NCI-H748 (cell line): ENCODE measurements around the gene PAX2.

ENCODE experiments used
- DNase-seq: peaks from one replicate; lab custom pipeline; 2025; ENCODE audit not compliant: unreplicated experiment; lab: John Stamatoyannopoulos, UW

PAX2 gene

DNA sequence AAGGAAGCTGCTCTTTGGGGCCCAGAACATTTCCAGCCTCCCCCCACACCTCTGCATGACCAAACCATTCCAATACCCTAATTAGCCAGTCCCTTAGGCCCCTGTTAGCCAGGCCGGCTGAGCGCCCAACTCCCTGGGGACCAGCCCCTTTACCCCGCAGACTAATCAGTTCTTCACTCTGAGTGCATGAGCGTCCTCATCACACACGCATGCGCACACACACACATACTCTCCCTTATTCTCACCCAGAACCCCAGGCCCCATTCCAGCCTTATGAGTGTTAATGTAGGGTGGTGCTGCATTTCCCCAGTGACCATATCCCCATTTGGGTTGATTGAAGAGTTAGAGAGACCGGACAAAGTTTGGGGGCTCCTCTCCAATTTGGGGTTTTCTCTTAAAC is 90.4 kb downstream of the PAX2 start:
- DNase-seq = no peak

DNA sequence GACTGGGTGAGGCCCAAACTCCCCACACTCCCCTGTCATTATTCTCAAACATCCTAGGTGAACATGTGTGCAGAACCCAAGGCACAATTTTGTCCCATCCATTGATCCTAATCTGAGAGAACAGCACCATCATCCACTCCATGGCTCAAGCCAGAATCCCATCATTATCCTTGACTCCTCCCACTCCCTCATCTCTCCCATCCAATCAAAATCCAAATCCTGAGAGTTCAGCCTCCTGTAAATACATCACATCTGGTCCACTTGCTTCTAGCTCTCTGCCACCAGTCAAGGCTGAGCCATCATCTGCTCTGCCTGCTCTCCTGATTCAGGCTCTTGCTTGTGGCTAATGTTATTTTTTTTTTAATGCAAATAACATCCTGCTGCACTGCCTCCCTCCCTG is 91.5 kb downstream of the PAX2 start:
- no peak for DNase-seq

DNA sequence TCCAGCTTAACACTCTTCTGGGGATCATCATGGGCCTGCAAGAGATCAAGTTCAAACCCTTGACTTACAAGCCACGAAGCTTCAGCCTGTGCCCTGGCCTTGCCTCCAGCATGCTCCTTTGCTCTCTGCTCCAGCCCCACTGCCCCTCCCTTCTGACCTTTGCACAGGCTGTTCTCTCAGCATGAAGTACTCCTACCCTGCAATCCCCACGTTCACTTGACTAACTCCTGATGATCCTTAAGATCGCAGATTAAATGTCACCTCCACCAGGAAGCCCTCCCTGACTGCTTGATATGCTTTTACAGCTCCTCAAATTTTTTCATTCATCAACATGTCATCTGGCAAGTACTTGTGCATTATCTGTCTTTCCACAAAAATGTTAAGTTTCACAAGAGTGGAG is 91.9 kb downstream of the PAX2 start:
- DNase-seq = no peak

- DNase-seq = peak; percentile 1
Measured at GRCh38 chr10:100838986-100839385, 93.6 kb downstream of the PAX2 start.

GRCh38 chr10:100841528-100841927 is 96.1 kb downstream of the PAX2 start:
- DNase-seq = no peak

- no peak for DNase-seq
Measured at GRCh38 chr10:100847440-100847839, 102.1 kb downstream of the PAX2 start.

DNA sequence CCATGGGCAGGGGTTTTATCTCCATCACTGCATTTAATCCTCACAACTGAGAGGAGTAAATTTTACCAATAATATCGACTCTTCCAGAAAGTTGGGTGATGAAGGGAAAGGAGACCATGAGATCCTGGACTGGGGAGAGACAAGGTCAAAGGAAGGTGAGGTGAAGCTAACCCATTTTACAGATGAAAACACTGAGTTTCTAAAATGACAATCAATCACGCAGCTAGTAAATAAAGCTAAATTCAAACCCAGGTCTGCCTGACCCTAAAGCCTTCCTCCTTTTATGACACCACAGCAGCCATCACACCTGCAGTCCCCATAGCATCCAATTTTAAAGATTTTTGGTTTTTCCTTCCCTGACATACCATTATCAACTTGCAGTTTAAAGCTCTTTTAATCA is 103.4 kb downstream of the PAX2 start:
- no peak for DNase-seq

GRCh38 chr10:100858261-100858660 is 112.9 kb downstream of the PAX2 start:
- no peak for DNase-seq

DNA sequence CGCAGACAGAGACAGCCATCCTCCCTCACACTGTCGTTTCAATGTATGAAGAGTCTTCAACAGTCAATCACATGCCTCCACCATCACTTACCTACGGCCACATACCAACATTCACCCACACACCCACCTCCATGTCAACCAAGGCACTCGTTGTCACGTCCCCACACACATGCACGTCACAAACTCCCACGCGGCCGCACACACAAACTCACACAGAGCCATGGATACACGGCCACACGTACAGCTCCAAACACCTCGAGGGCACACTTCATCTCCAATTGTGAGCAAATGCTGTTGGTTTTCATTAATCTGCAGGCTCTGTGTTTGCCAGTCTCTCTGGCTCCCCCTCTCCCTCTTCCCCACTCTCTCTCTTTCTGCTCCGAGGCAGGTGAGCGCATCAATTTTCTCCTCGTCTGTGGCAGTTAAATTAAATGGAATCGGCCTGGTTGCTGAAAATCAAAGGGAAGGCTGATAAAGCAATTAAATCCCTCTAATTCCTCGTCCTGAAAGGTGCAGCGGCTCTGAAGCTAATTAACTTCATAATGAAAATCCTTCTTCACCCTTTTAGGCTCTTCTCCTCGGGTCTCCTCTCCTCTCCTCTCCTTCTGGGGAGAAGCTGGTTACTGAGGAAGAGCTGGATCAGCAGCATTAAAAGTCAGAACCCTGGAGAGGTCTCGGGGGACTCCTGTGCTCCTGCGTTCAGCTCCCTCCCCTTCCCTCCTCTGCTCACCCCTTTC is 113.5 kb downstream of the PAX2 start:
- no peak for DNase-seq

DNA sequence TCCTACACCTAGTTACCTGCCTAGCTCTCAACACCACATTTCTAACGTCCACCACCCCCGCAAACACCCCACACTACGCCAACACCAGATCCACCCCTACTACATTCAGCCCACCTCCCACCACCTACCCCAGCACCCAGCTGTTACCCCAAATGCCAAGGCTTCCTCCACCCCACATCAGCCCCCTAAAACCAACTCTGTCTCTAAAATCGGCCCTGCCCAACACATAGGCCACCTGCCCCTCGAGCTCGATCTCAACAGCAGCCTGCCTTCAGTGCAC is 114.0 kb downstream of the PAX2 start:
- no peak for DNase-seq

DNA sequence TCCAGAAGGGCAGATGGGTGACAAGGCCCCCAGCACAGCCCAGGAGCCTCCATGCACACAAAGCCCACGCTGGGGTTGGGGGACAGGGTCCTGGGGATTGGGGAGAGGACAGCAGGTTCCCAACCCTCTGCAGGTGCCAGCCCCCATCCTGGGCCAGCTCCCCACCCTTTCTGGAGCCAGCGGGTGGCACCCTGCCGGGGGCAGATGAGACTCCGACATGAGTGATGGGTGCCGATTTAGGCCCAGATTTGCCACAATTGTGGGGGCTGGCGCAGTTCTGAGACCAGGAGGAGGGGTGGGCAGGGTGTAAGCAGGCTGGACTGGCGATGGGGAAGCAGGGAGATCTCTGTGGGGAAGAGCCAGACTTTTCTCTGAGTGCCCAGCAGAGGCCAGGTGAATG is 118.1 kb downstream of the PAX2 start:
- DNase-seq = no peak

- no peak for DNase-seq
Measured at GRCh38 chr10:100864036-100864885, 118.9 kb downstream of the PAX2 start.

GRCh38 chr10:100864978-100865377 is 119.6 kb downstream of the PAX2 start:
- no peak for DNase-seq

GRCh38 chr10:100866010-100866409 is 120.6 kb downstream of the PAX2 start:
- no peak for DNase-seq

- DNase-seq = peak; percentile 8
Measured at GRCh38 chr10:100866575-100867098, 121.3 kb downstream of the PAX2 start.

GRCh38 chr10:100867261-100867963 is 122.0 kb downstream of the PAX2 start:
- DNase-seq = no peak

GRCh38 chr10:100868382-100868781 is 123.0 kb downstream of the PAX2 start:
- DNase-seq = peak; percentile 13

DNA sequence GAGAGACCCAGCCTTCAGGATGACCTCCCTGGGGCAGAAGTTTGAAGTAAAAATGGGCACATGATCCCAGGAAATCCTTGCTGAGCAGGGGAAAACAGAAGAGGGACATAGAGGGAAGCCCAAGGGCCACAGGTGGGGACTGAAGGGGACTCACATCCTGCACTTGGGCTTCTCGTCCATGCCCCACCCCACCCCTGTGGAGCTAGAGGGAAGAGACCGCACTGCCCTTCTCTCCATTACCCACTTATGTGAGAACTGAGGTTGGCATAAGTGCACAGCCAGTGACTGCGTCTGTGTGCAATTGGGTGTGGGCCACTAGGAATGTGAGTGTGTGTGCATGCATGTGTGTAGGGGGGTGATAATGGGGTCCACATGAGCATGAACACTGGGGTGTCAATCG is 124.0 kb downstream of the PAX2 start:
- no peak for DNase-seq

- DNase-seq = peak; percentile 55
Measured at GRCh38 chr10:100872034-100872791, 126.8 kb downstream of the PAX2 start.

- no peak for DNase-seq
Measured at GRCh38 chr10:100873146-100873826, 127.9 kb downstream of the PAX2 start.
